ENCODE results near the gene ZMYND8.

ZMYND8 gene

GRCh38 chr20:47332381-47333206, 23.9 kb downstream of the ZMYND8 start:
- no peak for DNase-seq (ENCODE audit: low read depth in 3 of 3)

GRCh38 chr20:47330933-47331708, 25.4 kb downstream of the ZMYND8 start:
- no peak for DNase-seq (ENCODE audit: low read depth in 3 of 3)

DNA sequence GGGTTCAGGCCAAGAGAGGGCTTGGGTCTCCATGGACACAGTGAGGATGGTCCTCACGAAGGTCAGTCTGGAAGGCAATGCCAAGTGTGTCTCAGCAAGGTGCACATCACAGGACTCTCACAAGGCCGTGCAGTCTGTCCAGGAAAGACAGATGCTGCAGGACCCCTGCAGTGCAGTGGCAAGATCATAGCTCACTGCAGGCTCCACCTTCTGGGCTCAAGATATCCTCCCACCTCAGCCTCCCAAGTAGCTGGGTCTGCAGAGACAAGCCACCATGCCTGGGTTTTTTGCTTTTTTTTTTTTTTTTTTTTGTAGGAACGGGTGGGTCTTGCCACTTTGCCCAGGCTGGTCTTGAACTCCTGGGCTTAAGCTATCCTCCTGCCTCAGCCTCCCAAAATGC, 26.4 kb downstream of the ZMYND8 start:
- DNase-seq (ENCODE audit: low read depth in 3 of 3): no peak

DNA sequence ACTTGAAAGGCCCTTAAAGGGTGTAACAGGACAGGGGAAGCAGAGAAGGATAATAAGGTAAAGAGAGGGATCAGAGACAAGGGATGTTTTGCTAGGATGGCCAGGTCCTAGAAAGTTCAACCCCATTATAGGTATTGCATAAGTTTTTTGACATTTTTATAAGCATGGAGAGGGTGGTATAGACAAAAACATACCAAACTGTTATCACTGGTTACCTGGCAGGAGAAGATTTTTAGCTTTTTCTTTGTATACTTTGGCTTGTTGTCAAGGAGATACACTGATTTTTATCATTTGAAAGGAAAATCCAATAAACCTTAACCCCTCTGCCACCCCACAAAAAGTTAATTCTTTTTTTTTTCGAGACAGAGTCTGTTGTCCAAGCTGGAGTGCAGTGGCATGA, 28.4 kb downstream of the ZMYND8 start:
- no peak for DNase-seq (ENCODE audit: low read depth in 3 of 3)

- DNase-seq (ENCODE audit: low read depth in 3 of 3): no peak
These were observed 28.8 kb downstream of the ZMYND8 start for GRCh38 chr20:47327711-47328110.

GRCh38 chr20:47326658-47327268, 29.7 kb downstream of the ZMYND8 start:
- DNase-seq (ENCODE audit: low read depth in 3 of 3): no peak

GRCh38 chr20:47325242-47325641, 31.3 kb downstream of the ZMYND8 start:
- DNase-seq (ENCODE audit: low read depth in 3 of 3): no peak

GRCh38 chr20:47320990-47321805, 35.3 kb downstream of the ZMYND8 start:
- no peak for DNase-seq (ENCODE audit: low read depth in 3 of 3)

GRCh38 chr20:47319517-47320252, 36.8 kb downstream of the ZMYND8 start:
- no peak for DNase-seq (ENCODE audit: low read depth in 3 of 3)

DNA sequence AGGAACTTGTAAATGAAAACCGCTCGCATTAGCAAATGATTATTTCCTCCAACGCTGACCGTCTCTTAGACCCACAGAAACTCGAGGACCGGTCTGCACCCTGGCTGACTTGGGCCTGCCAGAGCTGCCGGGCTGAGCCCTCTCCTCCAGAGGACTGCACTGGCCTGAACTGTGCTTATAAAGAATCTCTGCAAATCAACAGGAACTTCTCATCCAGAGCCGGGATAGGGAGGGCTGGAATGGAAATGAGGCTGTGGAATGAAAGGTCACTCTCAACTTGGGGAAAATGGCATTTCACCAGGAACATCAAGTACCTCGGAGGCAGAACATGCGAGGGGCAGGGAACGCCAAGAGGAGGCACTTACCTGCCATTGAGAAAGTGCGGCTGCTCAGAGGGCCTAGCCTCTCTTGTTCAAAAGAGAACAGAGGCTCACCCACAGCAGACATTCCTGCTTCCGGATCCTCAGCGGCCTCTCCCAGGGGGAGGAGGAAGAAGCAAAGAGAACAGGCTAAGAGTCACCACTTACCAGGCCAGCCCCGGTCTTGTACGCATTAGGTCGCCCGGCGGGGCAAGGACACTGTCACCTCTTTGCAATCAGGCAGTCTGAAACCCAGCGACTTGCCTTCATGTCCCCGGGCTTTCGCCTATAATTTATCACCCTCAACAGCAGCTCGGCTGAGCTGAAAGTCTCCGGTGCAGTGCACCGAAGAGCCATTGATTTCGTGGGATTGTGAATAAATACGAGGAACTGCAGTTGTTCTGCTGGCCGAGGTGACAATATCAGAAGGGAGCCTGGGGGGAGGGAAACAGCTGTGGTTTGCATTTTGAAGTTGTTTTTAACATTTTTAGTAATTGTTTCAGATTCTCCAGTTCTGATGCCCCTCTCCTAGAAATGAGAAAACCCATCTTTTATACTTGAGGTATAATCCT, 37.6 kb downstream of the ZMYND8 start:
- DNase-seq (ENCODE audit: low read depth in 3 of 3): no peak

- DNase-seq (ENCODE audit: low read depth in 3 of 3): no peak
These were observed 38.4 kb downstream of the ZMYND8 start for GRCh38 chr20:47318027-47318585.

DNA sequence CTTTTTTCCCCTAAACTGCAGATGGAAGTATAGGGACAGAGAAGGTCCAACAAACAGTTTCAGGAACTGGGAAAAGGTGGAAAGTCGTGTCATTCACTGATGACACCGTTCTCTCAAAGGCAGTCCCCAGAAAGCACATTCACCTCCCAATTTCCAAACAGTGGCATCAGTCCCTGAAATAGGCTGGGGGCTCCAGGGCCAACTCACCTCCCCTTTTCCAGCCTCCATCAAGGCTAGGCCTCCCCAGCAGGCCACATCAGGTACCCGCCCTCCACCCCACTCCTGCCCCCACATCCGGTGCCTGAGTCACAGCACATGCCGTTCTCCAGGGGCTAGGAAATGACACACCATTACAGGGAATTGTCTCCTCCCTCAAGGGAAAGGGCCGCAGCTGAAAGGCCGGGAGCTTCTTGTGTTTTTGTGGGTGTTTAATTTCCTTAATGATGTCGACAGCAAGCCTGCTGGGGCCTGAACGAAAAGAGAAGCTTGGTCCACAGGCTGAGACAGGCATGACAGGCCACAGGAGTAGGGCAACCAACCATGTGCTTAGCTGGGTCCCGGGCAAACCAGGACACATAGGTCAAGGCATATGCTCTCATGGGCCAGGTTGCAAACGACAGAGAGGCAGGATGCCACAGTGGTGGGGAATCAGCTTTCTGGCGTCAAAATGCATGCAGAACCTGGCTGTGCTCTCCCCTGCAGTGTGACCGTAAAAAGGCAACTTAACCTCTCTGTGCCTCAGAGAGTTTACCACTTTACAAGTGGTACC, 39.2 kb downstream of the ZMYND8 start:
- DNase-seq (ENCODE audit: low read depth in 3 of 3): peak; percentile 18 to 64 (median 33)

GRCh38 chr20:47316776-47317126, 39.7 kb downstream of the ZMYND8 start:
- no peak for DNase-seq (ENCODE audit: low read depth in 3 of 3)

DNA sequence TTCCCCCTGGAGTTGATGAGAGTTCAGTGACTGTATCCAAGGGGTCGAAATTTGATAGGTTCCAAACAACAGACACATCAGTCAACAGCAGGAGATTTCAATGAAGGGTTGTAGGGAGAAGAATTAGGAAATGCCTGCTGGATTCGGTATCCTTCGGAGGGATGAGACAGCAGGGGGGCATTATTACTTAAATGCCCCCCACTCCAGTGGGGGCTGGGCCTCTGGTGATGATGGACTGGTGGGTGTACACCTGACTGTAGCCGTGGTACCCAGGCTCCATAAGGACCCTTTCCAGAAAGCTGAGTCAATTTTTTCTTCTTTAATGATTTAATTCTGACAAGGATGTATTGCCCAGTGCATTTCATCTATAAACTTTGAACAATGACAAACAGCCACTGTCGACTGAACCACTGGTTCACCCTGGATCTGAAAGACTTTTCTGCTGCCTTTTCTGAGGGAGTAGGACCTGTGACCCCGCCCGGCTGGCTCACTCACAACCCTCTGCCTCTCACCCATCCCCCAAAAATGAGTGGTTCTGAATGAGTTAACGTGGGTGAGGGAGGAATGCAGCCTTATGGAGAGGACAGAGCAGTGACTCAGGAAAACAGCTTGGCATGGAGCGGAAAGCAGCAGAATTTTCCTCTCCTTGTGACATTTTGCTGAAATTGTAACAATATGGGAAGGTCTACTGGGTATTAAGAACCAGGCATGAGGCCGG, 41.0 kb downstream of the ZMYND8 start:
- no peak for DNase-seq (ENCODE audit: low read depth in 3 of 3)

GRCh38 chr20:47314647-47315338, 41.7 kb downstream of the ZMYND8 start:
- no peak for DNase-seq (ENCODE audit: low read depth in 3 of 3)

GRCh38 chr20:47311967-47312681, 44.4 kb downstream of the ZMYND8 start:
- DNase-seq (ENCODE audit: low read depth in 3 of 3): no peak

- DNase-seq (ENCODE audit: low read depth in 3 of 3): no peak
These were observed 45.3 kb downstream of the ZMYND8 start for GRCh38 chr20:47311211-47311610.
